Sigmoid colon (tissue), 3 donors: ENCODE results near the gene CNST.

Experiments
- CTCF ChIP-seq, 4 experiments: fragments of 450-650 bp in 3 of 4; fragments of 200-600 bp in 1 of 4; IDR thresholded peaks; one replicate each; pipeline ENCODE4 v1.5.1; 2016 to 2019; ENCODE audit warnings: antibody characterized with exemption in 4 of 4, mild to moderate bottlenecking in 3 of 4, moderate library complexity in 2 of 4
- POLR2A ChIP-seq, 2 donors: fragments of 450-650 bp; IDR thresholded peaks; one replicate each; pipeline ENCODE4 v1.6.1; 2016; ENCODE audit warnings: antibody characterized with exemption in 2 of 2, mild to moderate bottlenecking in 2 of 2, moderate library complexity in 2 of 2

- TF ChIP-seq CTCF (IDR thresholded peaks at IDR 0.05) (no peak), POLR2A (IDR thresholded peaks at IDR 0.05) (no peak)
Measured at GRCh38 chr1:246587606-246588005, 21.4 kb downstream of the CNST start.
